Adrenal gland (tissue), 12 donors: ENCODE data around the gene HTRA3. TPM values are rescaled to one million over a fixed set of nuclear protein-coding genes. Genes with fewer than 3 reads are reported as not detected.

ENCODE experiments used
- DNase-seq, 7 donors: peaks; one replicate each; pipeline ENCODE4 v3.0.0-alpha.2; 2019 to 2020
- H3K27ac ChIP-seq, 5 donors: fragments of 200-600 bp; sonication (generic) in 4 of 5; 1 replicate in 3 of 5; 2 replicates in 2 of 5; pipeline versions ENCODE4 v1.5.1 to v1.8.0; 2016 to 2020; ENCODE audit warnings: mild to moderate bottlenecking in 1 of 5
- H3K27me3 ChIP-seq: fragments of 200-600 bp; 2 replicates; pipeline ENCODE4 v1.8.0; 2021
- H3K36me3 ChIP-seq, 2 donors: fragments of 200-600 bp; replicated peaks in 1 of 2; 1 replicate in 1 of 2; 2 replicates in 1 of 2; pipeline versions ENCODE4 v1.5.1 to v1.8.0; 2018 to 2022
- H3K4me1 ChIP-seq, 2 donors: fragments of 200-600 bp; replicated peaks in 1 of 2; 1 replicate in 1 of 2; 2 replicates in 1 of 2; pipeline versions ENCODE4 v1.5.1 to v1.8.0; 2018 to 2021
- H3K4me3 ChIP-seq, 4 donors: fragments of 200-600 bp; sonication (generic) in 3 of 4; one replicate each; pipeline ENCODE4 v1.5.1; 2016 to 2018
- H3K9me3 ChIP-seq, 3 donors: fragments of 200-600 bp; sonication (generic) in 1 of 3; replicated peaks in 1 of 3; 1 replicate in 2 of 3; 2 replicates in 1 of 3; pipeline versions ENCODE4 v1.5.1 to v1.8.0; 2016 to 2021
- POLR2A ChIP-seq, 2 donors: fragments of 450-650 bp; IDR thresholded peaks; one replicate each; pipeline ENCODE4 v1.6.1; 2017; ENCODE audit warnings: antibody characterized with exemption in 2 of 2, mild to moderate bottlenecking in 2 of 2, moderate library complexity in 1 of 2
- WGBS, 4 donors: extraction: QIAGEN DNeasy Blood & Tissue Kit in 2 of 4; methylation state at CpG; one replicate each; pipeline versions ENCODE4 v1.1.5 to v1.1.7; 2013 to 2017; 5-methylcytosine and 5-hydroxymethylcytosine counted together
- intact Hi-C, 2 donors: fragments of 100-400 bp; cut with DNase I; formaldehyde crosslinking; loops; one replicate each; pipeline versions ENCODE4 v1.14.1 to v1.15.0; 2022 to 2023
- polyA plus RNA-seq, 3 donors: library from polyadenylated mRNA; stranded (reverse); fragments of 200-250 nt in 2 of 3; fragments of 350-450 nt in 1 of 3; fragmentation: Illumina TruSeq in 1 of 3; extraction: RNeasy Lipid Tissue Mini Kit (QIAGEN cat#74804) in 1 of 3; gene quantifications; one replicate each; pipeline ENCODE4 v1.2.3, GENCODE V29; 2013 to 2014
- total RNA-seq, 9 donors: library from RNA; depleted of rRNA in 4 of 9; stranded (reverse); fragments of >200 nt in 4 of 9; fragments of 120-200 nt in 1 of 9; fragmentation: NEBNext Ultra II Directional in 1 of 9; extraction: Animal tissue kit (Norgen Biotek cat#: 25700) in 1 of 9; gene quantifications; one replicate each; pipeline versions ENCODE4 v1.1.0 to v1.2.4, GENCODE V29; 2013 to 2023
- TF ChIP-seq, protein P1 (sequence below), 6 experiments: fragments of 450-650 bp in 4 of 6; fragments of 200-600 bp in 2 of 6; sonication (generic) in 1 of 6; IDR thresholded peaks; 1 replicate in 5 of 6; 2 replicates in 1 of 6; pipeline versions ENCODE4 v1.5.1 to v1.8.0; 2016 to 2021; ENCODE audit warnings: antibody characterized with exemption in 6 of 6, mild to moderate bottlenecking in 2 of 6, moderate library complexity in 1 of 6
- donor health status: healthy with polysubstance abuse.
- donor health status: Bipolar disorder and iron deficiency.
- donor health status: DM: yes; HTN: yes; CAD: no.
- donor health status: DM: no; HTN: no; CAD: no.
- donor health status: DM: no; HTN: no; CAD: no.
- donor health status: DM: yes; HTN: yes; CAD: no.

HTRA3 gene
- total and polyA plus RNA-seq, 12 donors, result 1.6 to 14.0 (median 4.2) TPM

- 73 to 85% (median 82%) methylated on average over 6 to 21 of the region's 21 CpGs for WGBS, 4 donors
- TF ChIP-seq POLR2A (IDR thresholded peaks at IDR 0.05), result no peak
- TF ChIP-seq, protein P1, sequence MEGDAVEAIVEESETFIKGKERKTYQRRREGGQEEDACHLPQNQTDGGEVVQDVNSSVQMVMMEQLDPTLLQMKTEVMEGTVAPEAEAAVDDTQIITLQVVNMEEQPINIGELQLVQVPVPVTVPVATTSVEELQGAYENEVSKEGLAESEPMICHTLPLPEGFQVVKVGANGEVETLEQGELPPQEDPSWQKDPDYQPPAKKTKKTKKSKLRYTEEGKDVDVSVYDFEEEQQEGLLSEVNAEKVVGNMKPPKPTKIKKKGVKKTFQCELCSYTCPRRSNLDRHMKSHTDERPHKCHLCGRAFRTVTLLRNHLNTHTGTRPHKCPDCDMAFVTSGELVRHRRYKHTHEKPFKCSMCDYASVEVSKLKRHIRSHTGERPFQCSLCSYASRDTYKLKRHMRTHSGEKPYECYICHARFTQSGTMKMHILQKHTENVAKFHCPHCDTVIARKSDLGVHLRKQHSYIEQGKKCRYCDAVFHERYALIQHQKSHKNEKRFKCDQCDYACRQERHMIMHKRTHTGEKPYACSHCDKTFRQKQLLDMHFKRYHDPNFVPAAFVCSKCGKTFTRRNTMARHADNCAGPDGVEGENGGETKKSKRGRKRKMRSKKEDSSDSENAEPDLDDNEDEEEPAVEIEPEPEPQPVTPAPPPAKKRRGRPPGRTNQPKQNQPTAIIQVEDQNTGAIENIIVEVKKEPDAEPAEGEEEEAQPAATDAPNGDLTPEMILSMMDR (IDR thresholded peaks at IDR 0.05), result no peak
- Histone ChIP-seq H3K4me3 (no peak overlapping the region), H3K4me1 (no peaks in the 10 kb centered on the region), H3K27ac (no peak overlapping the region), H3K9me3 (no peaks in the 10 kb centered on the region), H3K36me3 (no peaks in the 10 kb centered on the region), H3K27me3 (no peaks in the 10 kb centered on the region)
- no peak for DNase-seq
- intact Hi-C loops, result no loop called here
These were observed 21.6 kb downstream of the HTRA3 start for GRCh38 chr4:8291036-8291682.

DNA sequence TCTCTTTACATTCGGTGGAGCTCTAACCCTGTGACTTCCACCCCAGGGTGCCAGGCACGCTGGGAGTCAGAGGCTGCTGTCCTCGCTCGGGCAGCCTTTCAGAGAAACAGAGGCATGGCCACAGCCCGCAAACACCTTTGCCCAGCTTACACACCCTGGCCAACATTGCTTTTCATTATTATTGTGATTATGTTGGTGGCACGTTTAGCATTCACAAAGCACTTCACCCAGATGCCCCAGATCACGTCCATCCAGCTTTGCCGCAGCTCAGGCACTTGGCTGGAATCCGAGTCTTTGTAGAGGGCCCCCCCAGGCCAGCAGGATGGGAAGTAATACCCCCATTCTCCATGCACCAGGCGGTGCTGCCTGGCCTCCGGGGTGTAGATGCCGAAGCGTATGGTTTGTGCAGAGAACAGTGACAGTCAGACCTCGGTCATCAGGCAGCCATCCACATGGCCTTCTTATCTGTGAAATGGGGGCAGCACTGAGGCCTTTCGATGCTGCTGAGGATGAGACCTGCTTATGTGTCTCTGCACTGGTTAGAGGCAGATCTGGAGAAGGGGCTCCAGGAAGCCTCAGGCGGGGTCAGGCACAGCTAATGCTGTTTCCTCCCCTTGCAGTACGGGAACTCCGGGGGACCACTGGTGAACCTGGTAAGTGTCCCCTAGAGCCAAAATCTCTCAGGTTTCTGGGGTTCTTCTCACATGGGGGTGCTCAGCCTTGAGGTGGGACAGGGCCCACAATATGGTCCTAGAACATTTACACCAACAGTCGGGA, 22.3 kb downstream of the HTRA3 start:
- Histone ChIP-seq H3K27ac (no peak overlapping the region), H3K4me3 (no peak overlapping the region), H3K36me3 (no peaks in the 10 kb centered on the region), H3K9me3 (no peaks in the 10 kb centered on the region), H3K27me3 (no peaks in the 10 kb centered on the region), H3K4me1 (no peaks in the 10 kb centered on the region)
- intact Hi-C loops, result no loop called here
- WGBS, 4 donors, result 84 to 92% (median 90%) methylated on average over 13 to 19 of the region's 19 CpGs
- TF ChIP-seq, protein P1 (IDR thresholded peaks at IDR 0.05), result no peak
- no peak for TF ChIP-seq POLR2A (IDR thresholded peaks at IDR 0.05)
- DNase-seq, result no peak

- 85 to 94% (median 90%) methylated on average over 3 to 8 of the region's 8 CpGs for WGBS, 4 donors
- TF ChIP-seq, protein P1 (IDR thresholded peaks at IDR 0.05), result no peak
- TF ChIP-seq POLR2A (IDR thresholded peaks at IDR 0.05), result no peak
- Histone ChIP-seq H3K4me3 (no peak overlapping the region), H3K27ac (no peak overlapping the region), H3K27me3 (no peaks in the 10 kb centered on the region), H3K4me1 (no peaks in the 10 kb centered on the region), H3K36me3 (no peaks in the 10 kb centered on the region), H3K9me3 (no peaks in the 10 kb centered on the region)
- intact Hi-C loops, result no loop called here
- no peak for DNase-seq
These were observed 23.0 kb downstream of the HTRA3 start for GRCh38 chr4:8292478-8293107.
